KMS-11 (cell line): ENCODE results near the gene ZNF107.

Experiments used
- H2AFZ ChIP-seq: fragments of 200-600 bp; sonication (generic); 2 replicates; pipeline ENCODE4 v1.6.1; 2016; ENCODE audit warnings: antibody characterized with exemption, mixed run types, low read depth
- H3K27ac ChIP-seq: fragments of 200-600 bp; sonication (generic); 2 replicates; pipeline ENCODE4 v1.6.1; 2016; ENCODE audit warnings: mild to moderate bottlenecking, mixed run types
- H3K27me3 ChIP-seq: fragments of 200-600 bp; sonication (generic); 2 replicates; pipeline ENCODE4 v1.6.1; 2017; ENCODE audit warnings: mild to moderate bottlenecking, low read depth, mixed run types, moderate library complexity; ENCODE audit not compliant: insufficient read depth
- H3K36me3 ChIP-seq: fragments of 200-600 bp; sonication (generic); 2 replicates; pipeline ENCODE4 v1.6.1; 2017; ENCODE audit warnings: mild to moderate bottlenecking, mixed run types; ENCODE audit not compliant: insufficient read depth
- H3K4me1 ChIP-seq: fragments of 200-600 bp; sonication (generic); 2 replicates; pipeline ENCODE4 v1.6.1; 2016; ENCODE audit warnings: mild to moderate bottlenecking, low read depth, mixed run types; ENCODE audit not compliant: poor library complexity, severe bottlenecking
- H3K4me2 ChIP-seq: fragments of 200-600 bp; sonication (generic); 2 replicates; pipeline ENCODE4 v1.7.0; 2016; ENCODE audit warnings: mild to moderate bottlenecking, mixed run types
- H3K4me3 ChIP-seq: fragments of 200-600 bp; sonication (generic); IDR thresholded peaks from 2 replicates; pipeline ENCODE4 v1.6.1; 2017; ENCODE audit warnings: low read depth, low read length, mixed read lengths; ENCODE audit not compliant: insufficient read depth
- H3K79me2 ChIP-seq: fragments of 200-600 bp; sonication (generic); 2 replicates; pipeline ENCODE4 v1.6.1; 2016; ENCODE audit warnings: low read depth, mixed run types; ENCODE audit not compliant: insufficient read depth
- H3K9ac ChIP-seq: fragments of 200-600 bp; sonication (generic); 2 replicates; pipeline ENCODE4 v1.6.1; 2016; ENCODE audit warnings: mild to moderate bottlenecking, mixed run types
- H4K20me1 ChIP-seq: fragments of 200-600 bp; sonication (generic); 2 replicates; pipeline ENCODE4 v1.6.1; 2016; ENCODE audit warnings: mild to moderate bottlenecking, mixed run types; ENCODE audit not compliant: insufficient read depth
- CTCF ChIP-seq: fragments of 200-600 bp; sonication (generic); conservative IDR thresholded peaks from 2 replicates; pipeline ENCODE4 v1.6.1; 2017; ENCODE audit warnings: low read depth, mild to moderate bottlenecking, antibody characterized with exemption, low read length, moderate library complexity, mixed read lengths

The ZNF107 gene

GRCh38 chr7:64639267-64640001 is 26.5 kb upstream of the ZNF107 start:
- no peak overlapping the region for H3K4me3 ChIP-seq
- no peaks in the 10 kb centered on the region for H3K79me2 ChIP-seq
- H3K36me3 ChIP-seq: no peaks in the 10 kb centered on the region
- no peak for TF ChIP-seq CTCF
- no peaks in the 10 kb centered on the region for H4K20me1 ChIP-seq
- H3K9ac ChIP-seq: no peak overlapping the region
- H3K4me2 ChIP-seq: no peak overlapping the region
- H3K4me1 ChIP-seq: no peaks in the 10 kb centered on the region
- no peak overlapping the region for H2AFZ ChIP-seq
- H3K27ac ChIP-seq: no peak overlapping the region
- H3K27me3 ChIP-seq: no peaks in the 10 kb centered on the region

- no peak for TF ChIP-seq CTCF
- no peaks in the 10 kb centered on the region for H3K79me2 ChIP-seq
- no peak overlapping the region for H3K4me2 ChIP-seq
- no peaks in the 10 kb centered on the region for H3K36me3 ChIP-seq
- no peaks in the 10 kb centered on the region for H3K27me3 ChIP-seq
- no peak overlapping the region for H3K9ac ChIP-seq
- H2AFZ ChIP-seq: no peak overlapping the region
- no peaks in the 10 kb centered on the region for H4K20me1 ChIP-seq
- no peaks in the 10 kb centered on the region for H3K4me1 ChIP-seq
- H3K4me3 ChIP-seq: no peak overlapping the region
- no peak overlapping the region for H3K27ac ChIP-seq
Measured at GRCh38 chr7:64640504-64640903, 25.4 kb upstream of the ZNF107 start.

- H3K36me3 ChIP-seq: no peaks in the 10 kb centered on the region
- no peak for TF ChIP-seq CTCF
- H2AFZ ChIP-seq: no peak overlapping the region
Measured at GRCh38 chr7:64642046-64642445, 23.9 kb upstream of the ZNF107 start.

GRCh38 chr7:64642875-64643274 is 23.1 kb upstream of the ZNF107 start:
- no peak overlapping the region for H2AFZ ChIP-seq
- no peak overlapping the region for H3K27ac ChIP-seq
- H3K36me3 ChIP-seq: no peaks in the 10 kb centered on the region
- H4K20me1 ChIP-seq: no peaks in the 10 kb centered on the region
- TF ChIP-seq CTCF: no peak
- H3K4me1 ChIP-seq: no peaks in the 10 kb centered on the region
- no peak overlapping the region for H3K9ac ChIP-seq
- no peak overlapping the region for H3K4me2 ChIP-seq
- H3K79me2 ChIP-seq: no peaks in the 10 kb centered on the region
- no peak overlapping the region for H3K4me3 ChIP-seq
- no peaks in the 10 kb centered on the region for H3K27me3 ChIP-seq

More at GRCh38 chr7:64642046-64642445, 23.9 kb upstream of the ZNF107 start:
- no peaks in the 10 kb centered on the region for H3K79me2 ChIP-seq
- H3K27me3 ChIP-seq: no peaks in the 10 kb centered on the region
- H4K20me1 ChIP-seq: no peaks in the 10 kb centered on the region
- no peak overlapping the region for H3K27ac ChIP-seq
- no peak overlapping the region for H3K9ac ChIP-seq
- no peak overlapping the region for H3K4me3 ChIP-seq
- H3K4me1 ChIP-seq: no peaks in the 10 kb centered on the region
- no peak overlapping the region for H3K4me2 ChIP-seq
